ENCODE data around the gene EXOSC5. TPM values are rescaled to one million over a fixed set of nuclear protein-coding genes. Genes with fewer than 3 reads are reported as not detected.
"Not testable (repeated sequence)": the region's sequence is repeated elsewhere in the genome, so short reads cannot be mapped to it uniquely, and the experiment has no call there.

Gene EXOSC5
- total and polyA plus RNA-seq, 4 donors, result 5.5 to 15.4 (median 9.3) TPM

DNA sequence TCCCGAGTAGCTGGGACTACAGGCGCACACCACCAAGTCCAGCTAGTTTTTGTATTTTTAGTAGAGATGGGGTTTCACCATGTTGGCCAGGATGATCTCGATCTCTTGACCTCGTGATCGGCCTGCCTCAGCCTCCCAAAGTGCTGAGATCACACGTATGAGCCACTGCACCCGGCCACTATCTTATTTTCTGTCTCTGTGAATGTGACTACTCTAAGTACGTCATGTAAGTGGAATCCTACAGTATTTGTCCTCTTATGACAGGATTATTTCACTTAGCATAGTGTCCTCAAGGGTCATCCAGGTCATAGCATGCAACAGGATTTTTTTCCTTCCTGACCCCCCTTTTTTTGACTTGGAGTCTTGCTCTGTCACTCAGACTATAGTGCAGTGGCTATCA is 25.6 kb downstream of the EXOSC5 start:
- intact Hi-C loops (cut with DNase I), result no loop called here
- H3K27ac ChIP-seq (ENCODE audit: low read depth in 1 of 2, low read length in 2 of 2), result no peak overlapping the region
- H3K4me1 ChIP-seq (ENCODE audit: control insufficient read depth in 1 of 2, insufficient read depth in 2 of 2, low read length in 2 of 2), result no peaks in the 10 kb centered on the region
- ATAC-seq (ENCODE audit: low FRiP score), result no peak
- H3K36me3 ChIP-seq (ENCODE audit: control insufficient read depth in 1 of 2, insufficient read depth in 2 of 2, low read length in 1 of 2), result no peaks in the 10 kb centered on the region
- no peaks in the 10 kb centered on the region for H3K27me3 ChIP-seq (ENCODE audit: control insufficient read depth in 1 of 2, insufficient read depth in 2 of 2, low read length in 1 of 2)
- H3K9me3 ChIP-seq (ENCODE audit: control insufficient read depth, low read length), result no peaks in the 10 kb centered on the region
- no peak for DNase-seq
- no peak overlapping the region for H3K4me3 ChIP-seq (ENCODE audit: low read length in 2 of 2)
- WGBS, 2 donors, result 93 to 94% methylated on average over 8 of the region's 8 CpGs

GRCh38 chr19:41371119-41371518 is 26.0 kb downstream of the EXOSC5 start:
- intact Hi-C loops (cut with DNase I); H3K9me3 ChIP-seq (ENCODE audit: control insufficient read depth, low read length); H3K4me1 ChIP-seq (ENCODE audit: control insufficient read depth in 1 of 2, insufficient read depth in 2 of 2, low read length in 2 of 2); H3K36me3 ChIP-seq (ENCODE audit: control insufficient read depth in 1 of 2, insufficient read depth in 2 of 2, low read length in 1 of 2); H3K27ac ChIP-seq (ENCODE audit: low read depth in 1 of 2, low read length in 2 of 2); ATAC-seq (ENCODE audit: low FRiP score); DNase-seq; H3K4me3 ChIP-seq (ENCODE audit: low read length in 2 of 2); H3K27me3 ChIP-seq (ENCODE audit: control insufficient read depth in 1 of 2, insufficient read depth in 2 of 2, low read length in 1 of 2): not testable (repeated sequence)
- 92 to 94% methylated on average over 5 of the region's 5 CpGs for WGBS, 2 donors

- Histone ChIP-seq H3K36me3 (ENCODE audit: control insufficient read depth in 1 of 2, insufficient read depth in 2 of 2, low read length in 1 of 2) (no peaks in the 10 kb centered on the region), H3K9me3 (ENCODE audit: control insufficient read depth, low read length) (no peaks in the 10 kb centered on the region), H3K27ac (ENCODE audit: low read depth in 1 of 2, low read length in 2 of 2) (no peak overlapping the region), H3K4me3 (ENCODE audit: low read length in 2 of 2) (no peak overlapping the region), H3K4me1 (ENCODE audit: control insufficient read depth in 1 of 2, insufficient read depth in 2 of 2, low read length in 2 of 2) (no peaks in the 10 kb centered on the region), H3K27me3 (ENCODE audit: control insufficient read depth in 1 of 2, insufficient read depth in 2 of 2, low read length in 1 of 2) (no peaks in the 10 kb centered on the region)
- intact Hi-C loops (cut with DNase I), result no loop called here
- 98 to 99% methylated on average over 2 of the region's 2 CpGs for WGBS, 2 donors
- DNase-seq, result no peak
- no peak for ATAC-seq (ENCODE audit: low FRiP score)
Measured at GRCh38 chr19:41369769-41370168, 27.4 kb downstream of the EXOSC5 start.

- 25% methylated on average over 6 of the region's 6 CpGs for WGBS, 2 donors
- Histone ChIP-seq H3K4me3 (ENCODE audit: low read length in 2 of 2) (no peak overlapping the region), H3K4me1 (ENCODE audit: control insufficient read depth in 1 of 2, insufficient read depth in 2 of 2, low read length in 2 of 2) (no peaks in the 10 kb centered on the region), H3K36me3 (ENCODE audit: control insufficient read depth in 1 of 2, insufficient read depth in 2 of 2, low read length in 1 of 2) (no peaks in the 10 kb centered on the region), H3K27ac (ENCODE audit: low read depth in 1 of 2, low read length in 2 of 2) (no peak overlapping the region), H3K9me3 (ENCODE audit: control insufficient read depth, low read length) (no peaks in the 10 kb centered on the region), H3K27me3 (ENCODE audit: control insufficient read depth in 1 of 2, insufficient read depth in 2 of 2, low read length in 1 of 2) (no peaks in the 10 kb centered on the region)
- intact Hi-C loops (cut with DNase I), result no loop called here
- ATAC-seq (ENCODE audit: low FRiP score), result no peak
- no peak for DNase-seq
Measured at GRCh38 chr19:41367848-41368301, 29.3 kb downstream of the EXOSC5 start.

DNA sequence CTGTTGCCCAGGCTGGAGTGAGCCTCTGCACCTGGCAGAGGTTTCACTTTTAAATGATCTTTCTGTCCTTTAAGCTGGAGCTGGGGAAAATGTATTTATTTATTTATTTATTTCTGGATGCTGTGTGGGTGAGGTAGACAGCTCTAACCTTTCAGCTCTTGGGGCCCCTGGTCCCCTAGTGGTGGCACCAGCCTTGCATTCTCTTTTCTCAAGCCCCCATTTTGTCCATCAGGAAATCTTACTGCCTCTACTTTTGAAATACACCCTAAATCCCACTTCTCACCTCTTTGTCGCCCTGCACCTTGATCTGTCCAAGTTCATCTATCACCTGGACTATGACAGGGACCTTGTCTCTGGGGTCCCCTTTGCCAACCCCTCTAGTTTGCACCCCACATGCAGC is 31.1 kb downstream of the EXOSC5 start:
- DNase-seq, result no peak
- 98 to 100% methylated on average over 1 of the region's 1 CpG for WGBS, 2 donors
- H3K27me3 ChIP-seq (ENCODE audit: control insufficient read depth in 1 of 2, insufficient read depth in 2 of 2, low read length in 1 of 2), result no peaks in the 10 kb centered on the region
- H3K4me3 ChIP-seq (ENCODE audit: low read length in 2 of 2), result no peak overlapping the region
- H3K36me3 ChIP-seq (ENCODE audit: control insufficient read depth in 1 of 2, insufficient read depth in 2 of 2, low read length in 1 of 2), result no peaks in the 10 kb centered on the region
- no peak for ATAC-seq (ENCODE audit: low FRiP score)
- no peaks in the 10 kb centered on the region for H3K9me3 ChIP-seq (ENCODE audit: control insufficient read depth, low read length)
- H3K27ac ChIP-seq (ENCODE audit: low read depth in 1 of 2, low read length in 2 of 2), result no peak overlapping the region
- no peaks in the 10 kb centered on the region for H3K4me1 ChIP-seq (ENCODE audit: control insufficient read depth in 1 of 2, insufficient read depth in 2 of 2, low read length in 2 of 2)
- intact Hi-C loops (cut with DNase I), result no loop called here

DNA sequence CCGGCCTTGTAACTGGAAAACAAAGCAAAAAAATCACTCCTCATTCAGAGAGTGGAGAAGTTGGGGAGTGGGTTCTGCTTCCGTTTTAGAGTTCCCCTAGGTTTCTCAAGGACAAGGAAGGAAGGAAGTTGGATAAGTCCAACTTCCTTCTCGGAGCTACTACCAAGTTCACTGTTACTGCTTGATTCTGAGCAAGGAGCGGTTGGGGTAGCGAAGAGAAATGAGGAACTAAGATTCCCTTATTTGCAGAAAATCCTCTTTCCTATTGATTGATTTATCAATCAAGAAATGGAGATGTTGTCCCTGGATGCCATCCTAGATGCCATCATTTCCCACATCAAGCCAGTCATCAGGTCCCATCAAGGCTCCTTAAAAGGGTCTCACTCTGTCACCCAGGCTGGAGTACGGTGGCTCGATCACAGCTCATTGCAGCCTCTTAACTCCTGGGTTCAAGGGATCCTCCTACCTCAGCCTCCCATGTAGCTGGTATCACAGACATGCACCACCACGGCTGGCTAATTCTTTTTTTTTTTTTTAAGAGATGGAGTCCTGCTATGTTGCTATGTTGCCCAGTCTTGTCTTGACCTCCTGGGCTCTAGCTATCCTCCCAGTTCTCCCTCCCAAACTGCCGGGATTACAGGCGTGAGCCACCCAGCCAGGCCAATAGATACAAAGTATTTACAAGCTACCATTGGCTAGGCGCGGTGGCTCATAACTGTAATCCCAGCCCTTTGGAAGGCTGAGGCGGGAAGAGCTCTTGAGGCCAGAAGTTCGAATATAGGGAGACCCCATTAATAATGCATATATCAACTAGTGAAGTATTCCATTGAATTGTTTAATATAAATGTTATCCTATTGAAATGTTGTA is 32.4 kb downstream of the EXOSC5 start:
- intact Hi-C loops (cut with DNase I), result no loop called here
- H3K4me1 ChIP-seq (ENCODE audit: control insufficient read depth in 1 of 2, insufficient read depth in 2 of 2, low read length in 2 of 2), result no peaks in the 10 kb centered on the region
- H3K4me3 ChIP-seq (ENCODE audit: low read length in 2 of 2), result peak overlapping the region; percentile 12 to 45
- WGBS, 2 donors, result 79 to 81% methylated on average over 14 of the region's 14 CpGs
- ATAC-seq (ENCODE audit: low FRiP score) (no peak), DNase-seq (no peak)
- H3K27ac ChIP-seq (ENCODE audit: low read depth in 1 of 2, low read length in 2 of 2), result peak overlapping the region in 1 of 2 donors; percentile 46
- H3K27me3 ChIP-seq (ENCODE audit: control insufficient read depth in 1 of 2, insufficient read depth in 2 of 2, low read length in 1 of 2), result no peaks in the 10 kb centered on the region
- no peaks in the 10 kb centered on the region for H3K9me3 ChIP-seq (ENCODE audit: control insufficient read depth, low read length)
- H3K36me3 ChIP-seq (ENCODE audit: control insufficient read depth in 1 of 2, insufficient read depth in 2 of 2, low read length in 1 of 2), result no peaks in the 10 kb centered on the region

DNA sequence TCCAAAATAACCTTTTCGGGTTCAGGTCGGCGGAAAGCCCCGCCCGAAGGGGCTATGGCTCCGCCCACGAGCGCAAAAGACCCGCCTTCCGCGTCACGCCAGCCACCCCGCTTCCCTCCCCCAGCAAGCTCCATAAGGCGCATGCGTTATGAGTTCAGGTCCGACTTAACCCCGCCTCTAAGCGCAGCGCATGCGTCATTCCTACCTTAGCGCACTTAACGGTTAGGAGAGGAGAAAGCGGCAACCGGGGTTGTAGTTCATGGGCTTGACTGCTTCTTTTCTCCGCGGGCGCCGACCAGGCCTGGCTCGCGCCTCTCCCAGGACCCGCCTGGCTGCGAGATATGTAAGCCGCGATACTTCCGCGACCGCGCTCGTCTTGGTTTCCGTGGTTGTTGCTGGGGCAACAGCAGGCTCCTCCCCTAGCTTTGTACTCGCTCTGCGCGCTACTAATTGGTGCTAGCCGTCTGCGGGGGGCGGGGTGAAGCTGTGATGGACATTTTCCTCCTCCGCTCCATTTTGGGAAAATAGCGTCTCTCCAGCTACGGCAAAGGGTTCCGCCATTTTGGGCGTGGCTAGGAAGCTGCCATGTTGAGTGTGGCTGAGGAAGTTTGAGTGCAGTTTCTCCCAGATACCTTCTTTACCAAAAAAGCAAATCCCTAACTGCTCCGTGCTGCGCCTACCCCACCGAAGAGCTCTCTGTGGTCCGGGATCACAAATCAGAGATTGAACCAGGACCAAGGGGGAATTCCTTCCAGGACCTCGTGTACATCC is 33.2 kb downstream of the EXOSC5 start, which contains the start of gene B9D2:
Gene B9D2, minus strand, starts transcription at position 397 of the 771 bp plus-strand sequence. CDS start 630 bp downstream, outside the sequence.
- Histone ChIP-seq H3K9me3 (ENCODE audit: control insufficient read depth, low read length) (no peaks in the 10 kb centered on the region), H3K36me3 (ENCODE audit: control insufficient read depth in 1 of 2, insufficient read depth in 2 of 2, low read length in 1 of 2) (no peaks in the 10 kb centered on the region), H3K4me3 (ENCODE audit: low read length in 2 of 2) (peak within 1 kb of the TSS; percentile 29 to 77), H3K4me1 (ENCODE audit: control insufficient read depth in 1 of 2, insufficient read depth in 2 of 2, low read length in 2 of 2) (no peaks in the 10 kb centered on the region), H3K27me3 (ENCODE audit: control insufficient read depth in 1 of 2, insufficient read depth in 2 of 2, low read length in 1 of 2) (no peaks in the 10 kb centered on the region), H3K27ac (ENCODE audit: low read depth in 1 of 2, low read length in 2 of 2) (peak within 1 kb of the TSS in 1 of 2 donors; percentile 93)
- DNase-seq, result peak; percentile 99
- intact Hi-C loops (cut with DNase I), result no loop called here
- ATAC-seq (ENCODE audit: low FRiP score), result peak; percentile 98
- WGBS, 2 donors, result 0 to 1% methylated on average over 56 of the region's 56 CpGs

DNA sequence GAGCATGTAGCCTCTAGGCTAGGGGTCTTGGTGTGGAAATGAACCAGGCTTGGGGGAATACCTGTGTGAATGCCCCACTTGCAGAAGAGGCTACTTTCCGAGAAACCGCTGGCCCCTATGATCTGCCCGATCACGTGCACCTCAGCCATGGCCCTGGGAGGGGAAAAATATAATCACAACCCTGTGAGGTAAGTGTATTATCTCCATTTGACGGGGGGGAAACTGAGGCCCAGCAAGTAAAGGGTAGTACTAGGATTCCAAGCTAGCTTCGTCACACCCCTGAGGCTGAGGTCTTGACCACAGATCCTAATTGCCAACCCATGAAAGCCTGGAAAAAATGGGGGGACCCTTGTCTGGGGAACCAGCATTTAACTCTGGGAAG is 33.8 kb downstream of the EXOSC5 start:
- DNase-seq, result no peak
- no peaks in the 10 kb centered on the region for H3K27me3 ChIP-seq (ENCODE audit: control insufficient read depth in 1 of 2, insufficient read depth in 2 of 2, low read length in 1 of 2)
- peak overlapping the region in 1 of 2 donors; percentile 41 for H3K27ac ChIP-seq (ENCODE audit: low read depth in 1 of 2, low read length in 2 of 2)
- H3K4me1 ChIP-seq (ENCODE audit: control insufficient read depth in 1 of 2, insufficient read depth in 2 of 2, low read length in 2 of 2), result no peaks in the 10 kb centered on the region
- H3K4me3 ChIP-seq (ENCODE audit: low read length in 2 of 2), result peak overlapping the region in 1 of 2 donors; percentile 18
- 44 to 49% methylated on average over 6 of the region's 6 CpGs for WGBS, 2 donors
- no peaks in the 10 kb centered on the region for H3K9me3 ChIP-seq (ENCODE audit: control insufficient read depth, low read length)
- H3K36me3 ChIP-seq (ENCODE audit: control insufficient read depth in 1 of 2, insufficient read depth in 2 of 2, low read length in 1 of 2), result no peaks in the 10 kb centered on the region
- no peak for ATAC-seq (ENCODE audit: low FRiP score)
- intact Hi-C loops (cut with DNase I), result no loop called here

Measured in aorta (tissue), 5 donors.